HG02840 (cell line): ENCODE measurements around the gene SKIC8.

ENCODE experiments used
- ATAC-seq: cut with Tn5 transposase; IDR thresholded peaks from one replicate; pipeline ENCODE4 v1.9.1; 2021; ENCODE audit warnings: mild to moderate bottlenecking, moderate library complexity, moderate number of reproducible peaks; ENCODE audit not compliant: unreplicated experiment, low FRiP score

SKIC8 gene

GRCh38 chr15:78302579-78303312 lies 3.3 kb upstream of the SKIC8 start:
- no peak for ATAC-seq

DNA sequence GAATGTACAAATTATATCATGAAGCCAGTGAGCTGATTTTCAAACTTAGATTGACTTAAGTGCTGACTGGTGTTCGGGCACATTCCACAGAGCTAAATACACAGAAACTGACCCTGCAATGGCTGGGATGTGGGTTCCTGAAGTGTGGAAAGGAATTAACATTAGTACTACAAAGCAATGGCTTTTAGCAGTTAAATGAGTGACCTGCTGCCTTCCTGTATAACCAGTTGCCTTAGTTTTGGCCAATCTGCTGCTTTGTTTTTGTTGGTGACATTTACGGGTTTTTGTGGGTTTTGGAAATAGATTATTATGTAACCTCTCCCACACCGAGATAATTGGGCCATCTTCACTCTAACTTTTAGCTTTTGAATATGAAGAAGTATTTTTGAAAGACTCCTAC lies 2.4 kb upstream of the SKIC8 start:
- ATAC-seq, result no peak

- no peak for ATAC-seq
These were observed 1.9 kb upstream of the SKIC8 start for GRCh38 chr15:78301326-78301725.

- no peak for ATAC-seq
These were observed 7.2 kb downstream of the SKIC8 start for GRCh38 chr15:78292219-78292618.

DNA sequence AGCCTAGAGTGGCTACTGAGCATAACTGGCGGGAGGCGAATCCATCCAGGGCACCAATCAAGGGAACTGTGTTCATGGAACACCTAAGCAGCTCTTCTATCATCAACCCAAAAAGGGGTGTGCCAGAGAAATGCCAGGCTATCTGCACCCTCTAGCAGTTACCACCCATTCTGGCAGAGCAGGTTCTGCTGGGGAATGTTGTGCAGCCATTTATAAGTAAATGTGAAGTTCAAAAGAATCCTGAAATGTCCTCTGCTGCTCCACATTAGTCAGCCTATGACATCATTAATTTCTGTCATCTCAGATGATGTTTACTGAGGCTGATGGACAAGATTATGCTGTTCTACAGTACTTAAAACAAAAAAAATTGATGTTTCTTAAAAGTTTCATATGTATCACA lies 7.7 kb downstream of the SKIC8 start:
- ATAC-seq, result no peak

DNA sequence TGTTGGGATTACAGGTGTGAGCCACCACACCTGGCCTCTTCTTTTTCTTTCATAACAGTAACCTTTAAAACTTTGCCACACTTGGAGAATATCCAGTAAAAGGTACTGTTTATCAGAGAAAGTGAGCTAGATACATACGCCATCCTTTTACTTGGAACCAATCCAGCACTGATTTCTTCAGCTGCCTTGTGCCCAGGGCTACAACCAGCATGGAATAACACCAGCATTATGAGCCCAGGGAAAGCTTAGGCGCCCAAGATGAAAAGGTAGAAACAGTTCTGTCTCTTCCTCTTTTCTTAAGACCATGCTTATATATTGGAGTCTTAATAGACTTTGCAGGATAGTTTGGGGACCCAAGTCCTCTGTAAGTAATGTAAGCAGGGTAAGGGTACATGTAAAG lies 8.4 kb downstream of the SKIC8 start:
- no peak for ATAC-seq

GRCh38 chr15:78290222-78290621 lies 9.2 kb downstream of the SKIC8 start:
- ATAC-seq, result no peak

GRCh38 chr15:78284758-78285157 lies 14.7 kb downstream of the SKIC8 start:
- no peak for ATAC-seq

GRCh38 chr15:78282324-78282723 lies 17.1 kb downstream of the SKIC8 start:
- ATAC-seq, result no peak

DNA sequence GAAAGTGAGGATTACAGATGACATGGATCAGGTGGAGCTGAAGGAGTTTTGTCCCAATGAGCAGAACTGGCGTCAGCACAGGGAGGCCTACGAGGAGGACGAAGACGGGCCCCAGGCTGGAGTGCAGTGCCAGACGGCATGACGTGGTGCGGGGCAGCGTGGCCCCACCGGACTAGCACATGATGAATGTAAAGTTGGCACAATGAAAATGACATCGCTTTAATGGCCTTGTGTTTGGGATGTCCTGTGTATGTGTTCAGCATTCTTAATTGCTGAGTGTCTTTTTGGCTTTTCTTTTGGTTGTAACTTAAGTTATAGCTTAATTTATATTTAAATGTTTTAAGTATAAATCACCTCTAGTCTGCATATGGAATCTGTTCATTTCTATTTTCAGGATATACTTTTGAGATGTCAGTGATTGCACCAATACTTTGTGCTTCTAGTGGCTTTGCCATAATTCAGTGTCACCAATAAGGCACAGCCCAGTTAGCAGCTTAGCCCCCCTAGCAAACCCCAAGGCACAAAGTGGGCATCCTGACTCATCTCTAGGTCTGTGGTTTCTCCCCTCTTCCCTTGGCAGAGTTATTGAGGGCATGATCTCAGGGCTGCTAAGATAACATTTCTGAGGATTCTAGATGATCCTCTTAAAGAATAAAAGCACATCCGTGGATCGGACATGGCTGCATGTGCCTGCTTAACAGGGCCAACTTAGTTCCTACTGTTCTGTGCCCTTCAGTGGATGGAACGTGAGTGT lies 18.9 kb downstream of the SKIC8 start:
- ATAC-seq, result no peak

DNA sequence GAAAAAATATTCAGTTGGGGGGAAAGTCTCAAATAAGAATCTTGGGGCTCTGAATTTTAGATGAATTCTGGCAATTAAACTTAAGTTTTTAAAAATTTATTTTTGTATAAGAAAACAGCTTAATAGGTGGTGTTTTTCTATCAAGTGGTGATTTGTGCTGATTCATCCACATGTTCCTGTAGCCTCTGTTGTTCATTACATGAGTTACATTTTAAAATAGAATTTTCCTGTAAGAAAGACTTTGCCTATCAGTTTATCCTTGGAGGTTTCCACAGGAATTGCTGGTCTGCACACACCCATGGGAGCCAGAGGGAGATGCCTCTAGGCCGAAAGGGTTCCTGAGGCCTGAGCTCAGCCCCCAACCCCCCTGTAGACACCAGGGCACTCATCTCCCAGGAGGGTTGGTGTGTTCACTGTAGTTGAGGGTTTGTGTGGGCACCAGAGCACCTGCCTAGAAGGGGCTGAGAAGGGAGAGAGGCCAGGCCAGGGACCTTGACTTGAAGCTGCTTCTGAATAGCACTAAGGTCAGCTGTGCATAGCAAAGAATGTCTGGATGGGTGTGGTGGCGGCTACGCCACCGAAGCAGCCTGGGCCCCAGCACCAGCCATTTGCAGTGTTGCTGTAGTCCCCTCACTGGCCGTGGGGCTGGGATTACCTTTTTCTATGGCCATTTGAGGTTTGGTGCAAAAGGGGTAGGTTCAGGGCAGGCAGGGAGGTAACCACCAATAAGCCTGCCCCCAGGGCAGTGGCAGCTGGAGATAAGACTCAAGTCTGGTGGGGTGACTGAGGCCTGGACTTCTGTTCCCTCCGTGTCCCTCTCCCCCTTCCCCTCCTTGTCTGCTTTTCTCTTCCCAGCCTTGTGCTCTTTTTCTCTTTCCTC lies 23.1 kb downstream of the SKIC8 start:
- ATAC-seq, result no peak

- no peak for ATAC-seq
These were observed 24.4 kb downstream of the SKIC8 start for GRCh38 chr15:78274994-78275393.

DNA sequence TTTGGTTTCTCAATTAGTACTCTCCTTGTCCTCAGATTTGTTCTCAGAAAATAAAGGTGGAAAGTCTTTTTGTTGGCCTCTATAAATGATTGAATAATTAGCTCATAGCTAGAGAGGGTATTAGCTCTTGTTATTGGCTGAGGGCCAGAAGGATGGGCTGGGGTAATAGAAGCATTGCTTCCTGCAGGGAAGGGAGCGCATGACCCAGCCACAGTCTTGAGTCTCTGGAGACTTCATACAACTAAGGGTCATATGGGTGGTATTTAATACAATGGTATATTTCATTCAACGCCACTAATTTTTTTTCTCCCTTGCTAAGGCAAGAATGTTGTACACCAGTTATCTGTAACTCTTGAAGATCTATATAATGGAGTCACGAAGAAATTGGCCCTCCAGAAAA lies 26.6 kb downstream of the SKIC8 start:
- ATAC-seq, result no peak

- no peak for ATAC-seq
These were observed 27.1 kb downstream of the SKIC8 start for GRCh38 chr15:78272316-78272715.

- no peak for ATAC-seq
These were observed 32.6 kb downstream of the SKIC8 start for GRCh38 chr15:78266806-78267205.

- ATAC-seq, result no peak
These were observed 33.2 kb downstream of the SKIC8 start for GRCh38 chr15:78266229-78266628.

DNA sequence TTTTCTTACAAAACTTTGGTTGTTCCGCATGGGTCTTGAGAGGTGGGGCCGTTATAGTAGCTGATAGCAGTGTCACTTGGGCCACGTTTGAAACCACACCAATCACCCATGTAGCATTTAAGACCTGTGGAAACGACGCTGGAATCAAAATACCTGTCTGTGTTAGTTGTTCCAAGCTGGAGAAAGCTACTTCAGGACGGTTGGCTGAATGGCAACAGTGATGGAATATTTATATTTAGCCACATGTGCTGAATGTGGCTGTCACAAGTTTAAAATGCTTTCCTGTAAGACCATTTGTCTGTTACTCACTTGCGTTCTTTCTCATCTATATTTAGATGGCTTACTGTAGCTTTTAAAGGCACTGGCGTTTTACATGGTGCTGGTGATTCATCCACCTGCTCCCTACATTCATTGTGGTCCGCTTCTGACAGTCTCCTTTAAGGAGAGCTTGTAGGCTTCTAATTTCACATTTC lies 33.6 kb downstream of the SKIC8 start:
- no peak for ATAC-seq

DNA sequence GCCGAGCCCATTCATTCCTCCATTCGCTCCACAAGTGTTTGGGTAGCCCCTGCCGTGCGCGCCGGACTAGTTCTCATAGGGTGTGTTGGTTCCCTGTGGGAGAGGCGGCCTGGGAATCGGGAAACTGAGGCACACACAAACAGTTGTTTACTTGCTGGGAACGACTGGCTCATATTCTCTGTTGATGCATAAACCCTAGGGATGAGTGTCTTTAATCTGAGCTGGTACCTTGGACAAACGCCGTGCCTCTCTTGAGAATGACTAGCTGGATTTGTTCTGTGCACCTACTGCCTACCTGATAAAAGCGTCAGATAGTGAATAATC lies 34.3 kb downstream of the SKIC8 start:
- no peak for ATAC-seq

DNA sequence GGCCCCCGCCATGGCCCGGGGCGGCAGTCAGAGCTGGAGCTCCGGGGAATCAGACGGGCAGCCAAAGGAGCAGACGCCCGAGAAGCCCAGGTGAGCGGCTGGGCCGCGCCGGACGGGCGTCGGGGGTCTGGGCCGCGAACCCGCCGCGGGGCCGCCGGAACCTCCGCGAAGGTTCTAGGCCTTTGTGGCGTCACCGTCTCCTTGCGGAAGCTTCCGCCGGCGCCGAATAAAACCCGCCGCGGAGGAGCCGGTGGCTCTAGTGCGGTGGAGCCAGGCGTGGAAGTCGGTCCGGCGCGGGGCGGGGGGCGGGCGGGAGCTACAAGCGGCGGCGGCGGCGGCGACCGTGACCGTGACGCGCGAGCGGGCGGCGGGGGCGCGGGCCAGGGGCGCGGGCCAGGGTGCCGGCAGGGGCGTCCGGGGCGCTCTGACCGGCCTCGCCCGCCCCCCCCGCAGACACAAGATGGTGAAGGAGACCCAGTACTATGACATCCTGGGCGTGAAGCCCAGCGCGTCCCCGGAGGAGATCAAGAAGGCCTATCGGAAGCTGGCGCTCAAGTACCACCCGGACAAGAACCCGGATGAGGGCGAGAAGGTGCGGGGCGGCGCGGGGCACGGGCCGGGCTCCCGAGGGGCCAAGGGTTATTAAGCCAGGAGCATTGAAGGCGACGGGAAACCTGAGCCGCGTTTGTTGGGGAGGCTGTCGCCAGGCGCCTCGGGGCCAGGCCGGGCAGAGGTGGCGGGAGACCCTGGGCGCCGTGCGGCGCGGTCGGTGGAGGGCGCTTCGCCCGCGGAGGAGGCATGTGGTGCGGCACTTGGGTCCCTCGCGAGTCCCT lies 34.9 kb downstream of the SKIC8 start, which contains the start of gene DNAJA4:
TSS of gene DNAJA4 (plus strand) at position 259 of the 833 bp plus-strand sequence. CDS start at position 461, 202 bp downstream.
- ATAC-seq, result no peak

DNA sequence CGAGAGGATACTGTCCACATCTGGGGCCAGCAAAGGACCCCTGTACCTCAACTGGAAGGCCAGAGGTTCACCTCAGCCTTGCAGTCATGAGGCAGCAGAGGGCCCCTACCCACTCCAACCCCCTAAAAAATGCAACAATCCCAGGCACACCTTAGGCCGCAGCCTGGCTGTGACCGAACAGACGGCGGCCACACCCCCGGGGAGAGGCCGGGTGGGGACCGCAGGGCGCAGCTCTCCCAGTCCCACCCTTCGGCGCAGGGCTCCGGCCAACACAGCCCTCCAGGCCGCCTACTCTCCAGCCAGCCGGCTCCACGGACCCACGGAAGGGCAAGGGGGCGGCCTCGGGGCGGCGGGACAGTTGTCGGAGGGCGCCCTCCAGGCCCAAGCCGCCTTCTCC lies 35.5 kb downstream of the SKIC8 start:
- ATAC-seq, result no peak
